Measurements from ENCODE around the gene DAB2IP.

The DAB2IP gene

DNA sequence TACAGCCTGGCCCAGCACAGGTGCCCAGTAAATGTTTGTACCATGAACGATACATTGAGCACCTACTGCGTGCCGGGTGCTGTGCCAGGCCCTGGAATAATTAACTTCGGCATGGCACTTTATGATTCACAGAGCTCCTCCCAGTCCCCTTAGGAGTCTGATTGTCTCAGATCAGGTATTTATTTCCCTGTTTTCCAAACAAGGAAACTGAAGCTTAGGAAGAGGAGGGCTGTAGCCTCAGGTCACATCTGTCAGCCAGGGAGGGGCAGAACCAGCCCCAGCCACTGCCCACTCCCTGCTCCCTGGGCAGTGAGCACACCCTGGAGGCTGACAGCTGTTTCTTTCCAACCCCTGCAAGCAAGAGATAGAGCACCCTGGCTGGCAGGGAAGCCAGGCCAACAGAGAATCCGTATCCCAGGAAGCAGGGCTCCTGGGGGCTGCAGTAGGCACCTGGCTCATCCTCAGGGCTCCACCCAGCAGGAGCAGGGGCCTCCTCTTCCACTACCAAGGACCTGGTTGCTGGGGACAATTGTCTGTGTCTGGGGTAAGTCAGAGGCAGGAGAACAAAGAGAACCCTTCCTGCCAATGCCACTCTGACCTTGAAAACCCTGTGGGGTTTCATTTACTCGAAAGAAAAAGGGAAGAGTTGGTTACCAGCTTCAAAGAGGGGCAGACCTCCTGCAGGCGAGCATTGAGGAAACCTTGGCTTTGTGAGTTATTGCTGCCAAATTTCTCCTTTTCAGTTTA, 69.0 kb downstream of the DAB2IP start:
- no peak for DNase-seq (ENCODE audit: low read depth in 2 of 2, low spot score in 1 of 2)

DNA sequence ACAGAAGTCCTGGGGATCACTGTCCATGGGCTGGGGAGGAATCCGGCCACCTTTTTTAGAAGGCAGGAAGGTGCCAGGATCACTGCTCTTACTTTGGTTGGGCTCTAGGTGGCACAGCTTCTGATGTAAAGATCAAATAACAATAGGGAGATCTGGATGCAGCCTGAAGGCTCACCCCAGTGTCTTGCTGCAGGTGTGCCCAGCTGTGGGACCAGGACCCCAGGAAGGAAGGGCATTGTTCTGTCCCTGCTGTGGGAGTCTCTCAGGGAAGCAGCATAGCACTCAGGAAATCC, 69.6 kb downstream of the DAB2IP start:
- DNase-seq (ENCODE audit: low read depth in 2 of 2, low spot score in 1 of 2), result no peak

DNA sequence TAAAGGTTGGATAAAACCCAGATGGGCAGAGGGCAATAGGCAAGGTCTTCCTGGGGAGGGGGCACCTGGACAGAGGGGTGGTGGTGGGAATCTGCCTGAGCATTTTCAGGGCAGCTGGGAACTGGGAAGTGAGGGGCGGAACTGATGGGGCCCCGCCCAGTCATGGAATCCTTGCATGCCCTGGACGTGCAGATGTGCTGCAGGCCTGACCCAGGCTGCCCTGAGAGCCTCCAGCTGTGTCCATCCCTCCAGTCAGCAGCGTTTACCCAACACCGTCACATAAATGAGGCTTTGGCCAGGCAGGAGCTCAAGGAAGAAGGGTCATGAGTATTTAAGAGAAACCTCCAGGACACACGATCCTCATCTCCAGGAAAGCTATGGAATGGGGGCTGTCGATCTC, 70.3 kb downstream of the DAB2IP start:
- DNase-seq (ENCODE audit: low read depth in 2 of 2, low spot score in 1 of 2), result no peak

DNA sequence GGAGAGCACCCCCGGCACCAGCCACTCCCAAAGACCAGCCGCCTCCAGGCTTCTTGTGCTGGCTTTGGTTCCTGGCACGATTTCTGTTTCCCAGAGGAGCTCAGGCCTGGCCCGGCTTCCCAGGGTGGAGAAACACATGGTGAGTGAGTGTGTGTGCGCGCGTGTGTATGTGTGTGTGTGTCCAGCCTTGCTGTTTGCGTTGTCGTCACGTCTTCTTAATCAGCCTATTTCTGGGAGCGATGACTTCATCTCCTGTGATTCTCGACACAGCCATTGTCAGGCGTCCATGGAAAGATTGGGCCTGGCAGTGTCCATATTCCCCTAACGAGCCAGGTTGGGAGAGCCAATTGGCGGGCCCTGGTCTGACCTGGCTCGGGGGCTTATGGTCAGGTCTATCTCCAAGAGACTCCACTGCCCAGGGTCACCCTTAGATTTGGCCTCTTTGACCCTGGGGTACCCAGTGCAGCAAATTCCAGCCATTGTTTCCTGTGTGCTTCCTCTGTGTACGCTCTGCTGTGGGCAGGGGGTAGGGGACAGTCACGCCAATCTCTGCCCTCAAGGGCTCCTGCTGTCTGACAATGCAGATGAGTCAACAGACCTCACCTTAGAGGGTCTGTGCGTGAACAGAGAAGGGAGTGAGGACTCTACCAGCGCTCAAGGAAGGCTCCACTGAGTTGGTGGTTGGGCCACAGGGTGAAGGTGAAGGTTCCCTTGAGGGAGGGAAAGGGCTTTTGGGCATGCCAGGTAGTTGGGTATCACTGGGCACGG, 73.8 kb downstream of the DAB2IP start:
- no peak for DNase-seq (ENCODE audit: low read depth in 2 of 2, low spot score in 1 of 2)

DNA sequence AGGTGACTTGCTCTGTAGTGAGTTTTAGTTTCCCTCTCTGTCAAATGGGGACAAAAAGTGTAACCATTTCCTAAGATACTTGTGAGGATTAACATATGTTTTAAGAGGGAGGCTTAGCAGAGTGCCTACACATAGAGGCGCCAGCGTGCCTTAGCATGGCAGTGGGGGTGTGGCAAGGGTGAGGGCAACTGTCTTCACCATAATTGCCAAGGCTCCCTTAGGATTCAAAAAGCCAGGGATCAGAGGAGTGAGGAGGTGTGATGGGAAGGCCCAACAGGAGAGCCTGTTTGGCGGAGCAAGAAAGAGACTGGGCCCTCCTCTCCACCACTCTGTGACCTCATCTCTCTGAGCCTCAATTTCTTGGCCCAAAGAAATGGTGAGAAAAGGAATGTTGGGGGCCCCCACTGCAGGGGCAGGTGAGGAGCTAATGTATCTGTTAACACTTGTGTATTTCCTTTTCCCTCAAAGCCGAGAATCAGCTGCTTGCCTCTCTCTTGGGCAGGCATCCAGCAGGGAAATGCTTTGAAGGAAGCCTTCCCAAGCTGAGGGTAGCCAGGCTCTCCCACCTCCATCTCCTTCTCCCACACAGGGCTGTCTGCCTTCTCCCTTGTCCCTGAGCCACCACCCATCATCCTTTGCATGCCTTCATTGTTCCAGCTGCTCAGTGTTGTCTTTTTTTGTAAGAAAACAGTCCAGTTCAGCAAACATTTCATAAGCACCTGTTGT, 76.0 kb downstream of the DAB2IP start:
- DNase-seq (ENCODE audit: low read depth in 2 of 2, low spot score in 1 of 2), result no peak

DNA sequence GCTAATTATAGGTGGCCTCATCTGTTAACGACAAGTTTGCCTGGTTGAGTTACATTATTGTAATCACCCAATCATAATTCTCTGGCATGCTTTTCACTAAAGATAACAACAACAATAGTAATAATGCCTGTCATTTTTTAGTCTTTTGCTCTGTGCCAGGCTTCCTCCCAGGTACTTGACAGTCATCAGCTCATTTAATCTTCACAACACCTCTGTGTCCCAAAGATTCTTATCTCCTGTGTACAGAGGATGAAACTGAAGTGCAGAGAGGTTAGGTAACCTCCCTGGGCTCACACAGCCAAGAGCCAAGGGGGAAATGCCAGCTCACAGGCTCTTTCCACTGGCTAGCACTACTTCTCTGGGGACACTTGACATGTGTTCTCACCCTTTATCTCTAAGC, 77.5 kb downstream of the DAB2IP start:
- no peak for DNase-seq (ENCODE audit: low read depth in 2 of 2, low spot score in 1 of 2)

DNA sequence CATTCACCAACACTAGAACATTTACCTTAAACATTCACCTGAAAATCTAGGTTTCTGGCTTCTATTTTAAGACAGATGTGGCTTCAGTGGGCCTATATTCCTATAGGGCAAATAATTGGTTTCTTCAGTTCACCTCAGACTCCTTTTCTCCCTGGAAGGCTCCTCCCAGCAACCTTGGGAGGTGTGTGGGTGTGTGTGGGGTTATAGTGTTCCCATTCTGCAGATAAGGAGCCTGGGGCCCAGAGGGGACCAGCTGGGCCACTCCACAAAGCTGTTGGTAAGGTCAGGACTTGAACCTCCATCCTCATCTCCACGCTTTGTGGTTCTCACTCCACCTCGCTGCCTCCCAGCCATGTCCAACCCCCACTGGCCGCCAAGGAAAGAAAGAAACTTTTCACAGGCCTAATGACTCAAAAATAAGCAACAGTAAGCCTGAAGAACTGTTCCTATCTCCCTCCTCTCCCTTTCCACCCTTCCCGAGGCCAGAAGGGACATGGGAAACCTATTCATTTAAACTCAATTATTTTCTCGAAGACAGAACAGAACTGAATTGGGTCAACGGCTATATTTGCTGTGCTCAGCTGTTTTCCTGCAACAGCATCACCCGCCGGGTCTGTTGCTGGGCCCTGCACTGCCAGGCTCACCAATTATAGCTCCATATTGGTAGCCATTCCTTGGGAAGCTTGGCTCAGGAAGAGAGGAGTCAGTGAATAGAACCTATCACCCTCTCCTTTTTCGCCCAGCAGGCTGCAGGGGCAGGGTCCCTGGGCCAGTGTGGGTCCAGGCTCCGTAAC, 78.5 kb downstream of the DAB2IP start:
- DNase-seq (ENCODE audit: low read depth in 2 of 2, low spot score in 1 of 2), result no peak

DNA sequence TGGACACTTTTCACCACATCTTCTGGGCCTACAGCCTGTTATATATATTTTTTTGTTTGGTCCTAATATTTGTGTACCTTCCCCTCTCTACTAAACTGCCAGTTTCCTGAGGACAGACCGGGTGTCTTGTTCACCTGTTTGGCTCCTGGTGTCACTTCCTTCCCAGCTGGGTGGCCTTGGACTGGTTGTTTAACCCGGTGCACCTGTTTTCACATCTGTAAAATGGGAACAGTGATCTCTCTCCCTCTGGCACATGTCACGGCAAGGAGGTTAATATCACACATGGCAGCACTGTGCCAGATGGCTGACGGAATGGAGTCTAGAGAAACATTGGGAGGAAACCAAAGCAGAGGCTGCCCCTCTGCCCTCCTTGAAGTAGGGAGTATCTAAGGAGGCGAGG, 79.7 kb downstream of the DAB2IP start:
- no peak for DNase-seq (ENCODE audit: low read depth in 2 of 2, low spot score in 1 of 2)

DNA sequence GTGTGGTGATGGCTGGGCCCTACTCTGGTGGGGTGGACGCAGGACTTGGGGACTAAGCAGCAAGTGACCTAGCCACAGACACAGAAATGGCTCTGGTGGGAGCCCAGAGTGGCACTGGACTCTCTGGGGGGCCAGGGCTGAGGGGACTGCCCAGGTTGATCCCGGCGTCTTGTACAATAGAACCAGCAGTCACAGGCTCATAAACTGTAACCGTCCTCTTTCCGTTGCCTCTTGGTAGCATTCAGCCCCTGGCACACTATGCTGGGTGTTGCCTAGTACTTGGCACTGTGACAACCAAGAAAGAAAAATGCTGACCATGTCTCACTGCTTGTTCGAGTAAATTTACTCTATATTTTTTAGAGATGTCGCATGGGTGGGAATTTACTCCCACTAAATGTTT, 80.5 kb downstream of the DAB2IP start:
- DNase-seq (ENCODE audit: low read depth in 2 of 2, low spot score in 1 of 2), result no peak

DNA sequence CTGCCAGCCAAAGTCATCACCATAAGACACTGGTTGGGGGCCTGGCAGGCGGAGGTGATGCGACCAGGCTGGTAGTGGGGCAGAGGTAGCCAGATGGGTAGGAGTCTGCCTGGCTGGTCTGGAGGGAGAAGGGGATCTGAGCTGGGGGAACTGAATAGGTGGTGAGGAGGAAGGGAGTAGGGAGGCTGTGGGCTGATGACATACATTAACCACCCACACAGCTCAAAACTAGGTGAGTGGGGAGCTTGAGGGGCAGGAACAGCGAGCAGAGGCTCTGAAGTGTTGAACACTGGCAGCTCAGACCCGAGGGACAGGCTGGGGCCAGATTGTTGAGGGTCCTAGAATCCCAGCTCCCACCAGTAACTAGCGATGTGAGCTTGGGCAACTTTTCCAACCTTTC, 81.0 kb downstream of the DAB2IP start:
- DNase-seq (ENCODE audit: low read depth in 2 of 2, low spot score in 1 of 2), result no peak

DNA sequence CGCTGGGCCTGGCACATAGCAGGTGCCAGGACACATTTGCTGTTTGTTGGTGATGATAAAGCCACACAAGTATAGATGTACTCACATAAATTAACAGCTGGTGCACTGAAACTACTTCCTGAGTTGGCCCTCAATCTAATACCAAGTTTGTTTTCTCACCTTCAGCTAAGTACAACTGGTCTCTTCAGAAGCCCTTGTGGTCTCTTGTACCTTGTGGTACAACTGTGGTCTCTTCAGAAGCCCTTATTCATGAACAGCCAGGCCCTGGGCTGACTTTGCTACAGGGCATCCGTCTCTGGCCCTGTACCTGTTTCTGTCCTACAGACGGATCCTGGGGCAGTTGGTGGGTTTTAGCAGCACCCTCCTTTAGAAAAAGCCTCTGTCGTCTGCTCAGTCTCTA, 81.5 kb downstream of the DAB2IP start:
- DNase-seq (ENCODE audit: low read depth in 2 of 2, low spot score in 1 of 2), result no peak

DNA sequence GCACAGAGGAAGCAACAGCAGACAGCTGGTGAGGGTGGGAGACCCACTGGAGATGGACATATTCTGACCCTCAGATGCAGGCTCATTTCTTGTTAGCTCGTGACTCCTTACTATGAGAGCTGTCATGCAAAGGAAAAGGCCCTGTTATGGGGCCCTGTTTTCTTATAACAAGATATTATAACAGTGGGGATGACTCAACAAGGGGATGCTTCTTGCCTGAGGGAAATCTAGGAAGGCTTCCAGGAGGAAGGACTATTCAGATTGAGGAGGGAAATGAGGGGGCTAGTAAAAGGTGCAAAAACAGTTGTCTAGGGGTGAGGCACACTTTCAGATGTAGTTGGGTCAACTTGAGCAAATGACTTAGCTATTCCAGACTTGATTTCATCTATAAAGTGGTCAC, 83.0 kb downstream of the DAB2IP start:
- DNase-seq (ENCODE audit: low read depth in 2 of 2, low spot score in 1 of 2), result no peak

DNA sequence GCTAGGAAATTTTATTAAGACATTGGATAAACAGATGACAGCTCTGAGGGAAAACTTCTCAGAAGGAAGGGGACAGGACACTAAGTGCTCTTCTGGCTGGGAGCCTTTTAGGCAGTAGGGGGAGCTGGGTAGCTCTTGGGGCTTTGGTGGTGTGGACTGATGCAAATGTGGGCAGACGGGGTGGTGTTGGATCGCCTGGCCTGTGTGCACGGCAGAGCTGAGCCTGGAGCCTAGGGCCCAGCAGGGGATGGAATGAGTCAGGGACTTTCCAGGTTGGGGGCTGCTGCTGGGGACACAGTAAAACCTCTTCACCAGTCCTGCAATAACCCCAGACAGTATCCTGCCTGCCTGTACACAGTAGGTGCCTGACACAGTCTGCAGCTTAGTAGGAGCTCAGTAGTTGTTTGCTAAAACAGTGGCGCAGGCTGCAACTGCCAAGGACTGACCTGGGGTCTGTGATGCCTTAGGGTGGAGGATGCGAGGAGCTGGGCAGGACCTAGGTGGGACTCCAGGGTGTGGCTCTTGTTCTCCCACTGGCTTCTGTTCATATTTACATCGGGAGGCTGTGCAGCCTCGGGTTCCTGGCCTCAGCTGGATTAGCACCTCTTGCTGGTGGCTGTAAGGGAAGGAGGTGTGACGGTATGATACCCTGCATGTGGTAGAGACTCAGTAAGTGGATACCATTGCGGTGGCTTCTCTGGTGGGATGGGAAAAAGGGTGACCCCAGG, 83.8 kb downstream of the DAB2IP start:
- DNase-seq (ENCODE audit: low read depth in 2 of 2, low spot score in 1 of 2), result no peak

DNA sequence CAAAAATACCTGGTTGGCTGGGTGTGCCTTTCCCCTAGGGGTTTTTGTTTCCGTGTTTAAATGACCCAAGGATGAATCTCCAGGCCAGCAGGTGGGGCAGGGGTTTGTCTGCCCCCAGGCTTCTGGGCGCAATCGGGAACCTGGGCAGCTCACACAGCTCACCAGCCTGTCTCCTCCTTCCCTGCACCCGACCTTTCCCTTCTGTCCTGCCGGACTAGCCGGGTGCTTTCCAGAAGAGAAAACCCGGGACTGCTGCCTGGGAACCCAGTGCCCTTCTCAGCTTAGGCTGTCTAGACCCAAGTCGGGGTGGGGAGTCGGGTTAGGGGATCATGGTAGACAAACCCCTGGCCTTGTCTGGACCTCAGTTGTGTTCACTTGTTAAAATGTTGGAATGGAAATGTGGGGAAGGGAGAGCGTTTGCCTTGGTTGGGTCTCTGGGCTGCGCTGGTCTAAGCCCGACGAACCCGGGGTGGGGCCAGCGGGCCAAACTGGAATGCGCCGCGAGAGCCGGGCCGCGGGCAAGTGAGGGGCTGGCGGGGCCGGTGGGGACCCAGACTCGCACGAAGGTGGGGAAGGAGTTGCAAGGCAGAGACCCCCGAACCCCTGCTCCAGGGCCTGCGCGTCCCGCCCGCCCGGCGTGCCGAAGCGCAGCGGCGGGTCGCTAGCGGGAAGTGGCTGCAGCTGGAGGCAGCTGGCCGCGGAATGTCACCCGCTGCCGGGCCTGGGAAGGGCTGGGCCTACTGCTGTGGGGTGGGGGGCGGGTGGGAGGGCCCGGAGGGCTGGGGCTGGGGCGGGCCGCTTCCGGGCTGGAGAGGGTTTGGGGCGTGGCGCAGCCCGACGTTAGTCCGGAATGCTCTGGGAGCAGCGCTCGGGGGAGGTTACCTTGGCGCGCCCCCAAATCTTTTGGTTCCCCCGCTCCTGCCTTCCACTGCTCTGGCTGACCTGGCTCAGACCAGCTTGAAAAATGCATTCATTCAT, 84.6 kb downstream of the DAB2IP start:
- no peak for DNase-seq (ENCODE audit: low read depth in 2 of 2, low spot score in 1 of 2)

DNA sequence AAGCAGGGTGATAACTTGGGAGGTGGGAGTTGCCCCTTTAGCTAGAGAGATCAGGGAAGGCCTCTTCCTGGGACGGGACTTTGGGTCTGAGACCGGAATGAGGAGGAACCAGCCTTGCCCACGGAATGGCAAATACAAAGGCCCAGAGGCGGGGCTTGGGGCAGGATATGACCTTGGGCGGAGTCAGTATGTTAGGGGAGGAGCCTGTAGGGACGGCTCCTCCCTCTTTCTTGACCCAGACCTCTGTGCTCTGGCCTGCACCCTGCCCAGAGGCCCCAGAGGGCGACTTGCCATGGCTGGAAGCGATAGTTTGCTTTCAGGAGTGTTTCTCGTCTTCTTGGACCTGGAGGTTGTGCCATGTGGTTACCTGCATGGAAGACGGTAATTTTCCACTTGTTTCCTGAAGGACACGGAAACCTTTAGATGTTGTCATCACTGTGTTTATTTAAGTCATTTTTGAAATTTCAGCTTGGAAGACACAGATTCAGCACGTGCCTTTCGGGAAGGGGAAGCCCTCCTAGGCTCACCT, 85.6 kb downstream of the DAB2IP start:
- DNase-seq (ENCODE audit: low read depth in 2 of 2, low spot score in 1 of 2), result no peak

DNA sequence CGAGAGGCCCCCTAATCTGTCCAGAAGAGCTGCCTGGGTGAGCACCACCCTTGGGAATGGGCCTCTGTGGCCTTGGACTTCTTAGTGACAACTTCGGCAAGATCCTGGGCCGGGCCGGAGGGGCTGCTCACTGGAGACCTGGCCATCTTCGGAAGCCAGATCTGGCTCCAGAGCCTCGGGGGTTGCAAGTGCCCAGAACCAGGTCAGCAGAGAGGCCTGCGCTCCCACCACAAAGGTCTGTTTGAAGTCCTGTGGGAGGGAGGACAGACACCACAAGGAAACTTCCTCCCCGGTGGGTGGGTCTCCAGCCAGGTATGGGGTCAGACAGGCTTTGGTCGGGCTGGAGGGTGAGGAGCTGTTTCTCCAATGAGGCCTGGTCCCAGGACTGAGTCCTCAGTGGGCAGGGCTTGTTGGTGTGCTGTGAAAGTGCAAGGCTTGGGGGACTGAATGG, 86.1 kb downstream of the DAB2IP start:
- no peak for DNase-seq (ENCODE audit: low read depth in 2 of 2, low spot score in 1 of 2)

DNA sequence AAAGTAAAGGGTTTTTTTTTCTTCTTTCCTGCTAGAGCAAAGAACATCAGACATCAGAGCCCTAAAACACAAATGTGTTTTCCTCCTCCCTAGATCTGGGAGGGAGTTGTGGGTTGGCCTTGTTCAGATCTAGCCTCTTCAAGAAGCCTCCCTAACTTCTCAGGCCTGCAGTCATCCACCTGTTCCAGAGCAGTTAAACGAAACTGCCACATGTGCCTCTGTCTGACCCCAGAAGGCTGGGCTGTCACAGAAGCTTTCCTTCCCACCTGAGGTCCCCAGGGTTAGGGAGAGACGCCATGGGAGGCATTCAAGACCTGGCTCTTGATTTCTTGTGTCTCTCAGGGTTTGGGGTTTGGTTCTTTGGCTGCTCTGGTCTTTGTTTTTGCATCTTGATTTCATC, 87.0 kb downstream of the DAB2IP start:
- no peak for DNase-seq (ENCODE audit: low read depth in 2 of 2, low spot score in 1 of 2)

DNA sequence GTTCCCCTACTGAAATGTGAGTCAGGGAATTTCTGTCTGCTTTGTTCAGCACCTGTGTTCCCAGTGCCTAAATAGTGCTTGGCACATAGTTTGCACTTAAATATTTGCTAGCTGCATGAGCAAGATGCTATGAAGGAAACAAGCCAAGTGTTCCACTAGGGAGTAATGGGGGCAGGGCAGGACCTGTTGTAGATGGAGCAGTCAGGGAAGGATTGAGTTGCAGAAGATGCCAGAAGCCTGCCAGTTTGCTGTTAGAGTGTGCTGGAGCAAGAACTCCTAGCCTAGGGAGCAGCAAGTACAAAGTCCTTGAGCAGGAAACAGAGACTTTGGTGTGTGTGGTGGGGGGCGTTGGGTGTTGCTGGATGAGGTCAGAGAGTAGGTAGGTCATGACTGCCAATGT, 87.5 kb downstream of the DAB2IP start:
- no peak for DNase-seq (ENCODE audit: low read depth in 2 of 2, low spot score in 1 of 2)

DNA sequence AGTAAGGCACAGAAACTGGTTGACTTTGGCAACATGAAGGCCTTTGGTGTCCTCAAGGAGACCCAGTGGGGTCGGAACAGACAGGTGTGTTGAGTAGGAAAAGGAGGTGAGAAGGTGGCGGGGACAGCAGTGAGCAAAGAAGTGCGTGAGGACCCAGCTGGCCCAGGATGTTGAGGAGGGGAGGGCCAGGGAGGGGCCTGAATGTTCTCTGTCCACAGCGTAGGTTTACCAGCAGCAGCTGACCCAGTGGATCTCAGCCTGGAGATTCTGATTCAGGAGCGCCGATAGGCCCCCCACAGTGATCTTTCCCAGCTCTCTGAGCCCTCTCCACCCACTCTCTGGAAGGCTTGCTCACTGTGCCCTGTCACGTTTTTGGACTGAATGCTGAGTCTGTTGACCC, 88.5 kb downstream of the DAB2IP start:
- no peak for DNase-seq (ENCODE audit: low read depth in 2 of 2, low spot score in 1 of 2)
